ENCODE data around the gene MAPK4. TPM values are rescaled to one million over a fixed set of nuclear protein-coding genes. Genes with fewer than 3 reads are reported as not detected.

The MAPK4 gene
- total and polyA plus RNA-seq, 7 donors = 0.60 to 16.1 (median 8.8) TPM; not detected in 1

DNA sequence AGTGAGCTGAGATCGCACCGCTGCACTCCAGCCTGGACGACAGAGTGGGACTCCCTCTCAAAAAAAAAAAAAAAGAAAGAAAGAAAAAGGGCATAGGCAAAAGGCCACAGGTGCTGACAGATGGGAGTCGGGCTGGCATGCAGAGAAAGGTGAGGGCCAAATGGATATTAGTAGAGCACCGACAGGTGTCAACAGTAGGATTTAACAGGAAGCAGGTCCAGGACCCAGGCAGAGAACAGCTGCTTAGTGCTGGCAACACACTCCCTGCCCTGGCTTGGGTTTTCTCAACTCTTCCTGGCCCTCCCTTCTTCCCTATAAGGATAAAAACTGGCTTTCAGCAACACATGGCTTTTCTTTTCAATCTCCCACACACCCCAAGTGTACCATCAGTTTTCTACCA, 175.0 kb downstream of the MAPK4 start:
- H3K36me3 ChIP-seq = peaks cover 0 to 3% (median 0%) of the 10 kb centered on the region in 4 donors
- H3K4me1 ChIP-seq = no peaks in the 10 kb centered on the region
- no peak for DNase-seq
- 91 to 93% methylated on average over 5 of the region's 5 CpGs for WGBS, 2 donors
- intact Hi-C loops (cut with DNase I) = no loop called here
- no peak for TF ChIP-seq POLR2A (IDR thresholded peaks at IDR 0.05)
- no peak for TF ChIP-seq EP300 (IDR thresholded peaks at IDR 0.05)
- no peaks in the 10 kb centered on the region for H3K27me3 ChIP-seq
- no peak overlapping the region for H3K4me3 ChIP-seq
- H3K27ac ChIP-seq = no peak overlapping the region
- no peaks in the 10 kb centered on the region for H3K9me3 ChIP-seq

DNA sequence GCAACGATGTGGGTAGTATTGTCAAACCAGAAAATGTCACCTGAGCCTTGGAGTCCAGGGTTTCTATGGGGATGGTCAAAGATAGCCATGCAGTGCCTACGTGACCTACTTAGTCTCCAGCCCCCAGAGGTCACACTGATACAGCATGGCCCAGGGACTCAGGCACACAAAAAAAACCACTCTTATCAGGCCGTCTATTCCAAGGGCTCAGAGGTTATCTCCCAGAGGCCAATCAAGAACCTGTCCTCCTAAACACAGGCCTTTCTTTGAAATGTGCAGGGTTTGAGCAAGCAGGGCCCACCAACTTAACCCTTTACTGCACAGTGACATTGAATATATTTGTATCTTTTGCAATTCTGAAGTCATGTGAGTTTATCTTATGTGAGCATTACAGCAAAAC, 177.2 kb downstream of the MAPK4 start:
- DNase-seq = no peak
- Histone ChIP-seq H3K4me3 (no peak overlapping the region), H3K27ac (no peak overlapping the region), H3K4me1 (no peaks in the 10 kb centered on the region), H3K27me3 (no peaks in the 10 kb centered on the region), H3K36me3 (no peaks in the 10 kb centered on the region), H3K9me3 (no peaks in the 10 kb centered on the region)
- TF ChIP-seq EP300 (IDR thresholded peaks at IDR 0.05) (no peak), POLR2AphosphoS5 (IDR thresholded peaks at IDR 0.05) (no peak), POLR2A (IDR thresholded peaks at IDR 0.05) (no peak)
- TF ChIP-seq, protein P1, sequence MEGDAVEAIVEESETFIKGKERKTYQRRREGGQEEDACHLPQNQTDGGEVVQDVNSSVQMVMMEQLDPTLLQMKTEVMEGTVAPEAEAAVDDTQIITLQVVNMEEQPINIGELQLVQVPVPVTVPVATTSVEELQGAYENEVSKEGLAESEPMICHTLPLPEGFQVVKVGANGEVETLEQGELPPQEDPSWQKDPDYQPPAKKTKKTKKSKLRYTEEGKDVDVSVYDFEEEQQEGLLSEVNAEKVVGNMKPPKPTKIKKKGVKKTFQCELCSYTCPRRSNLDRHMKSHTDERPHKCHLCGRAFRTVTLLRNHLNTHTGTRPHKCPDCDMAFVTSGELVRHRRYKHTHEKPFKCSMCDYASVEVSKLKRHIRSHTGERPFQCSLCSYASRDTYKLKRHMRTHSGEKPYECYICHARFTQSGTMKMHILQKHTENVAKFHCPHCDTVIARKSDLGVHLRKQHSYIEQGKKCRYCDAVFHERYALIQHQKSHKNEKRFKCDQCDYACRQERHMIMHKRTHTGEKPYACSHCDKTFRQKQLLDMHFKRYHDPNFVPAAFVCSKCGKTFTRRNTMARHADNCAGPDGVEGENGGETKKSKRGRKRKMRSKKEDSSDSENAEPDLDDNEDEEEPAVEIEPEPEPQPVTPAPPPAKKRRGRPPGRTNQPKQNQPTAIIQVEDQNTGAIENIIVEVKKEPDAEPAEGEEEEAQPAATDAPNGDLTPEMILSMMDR (IDR thresholded peaks at IDR 0.05) = no peak
- intact Hi-C loops (cut with DNase I) = no loop called here
- 54 to 61% methylated on average over 3 of the region's 3 CpGs for WGBS, 2 donors

- TF ChIP-seq, protein P1 (IDR thresholded peaks at IDR 0.05) = no peak
- TF ChIP-seq POLR2A (IDR thresholded peaks at IDR 0.05) = no peak
- no peak for TF ChIP-seq POLR2AphosphoS5 (IDR thresholded peaks at IDR 0.05)
- TF ChIP-seq EP300 (IDR thresholded peaks at IDR 0.05) = no peak
- WGBS, 2 donors = 78 to 81% methylated on average over 7 of the region's 7 CpGs
Measured at GRCh38 chr18:50738098-50738757, 178.3 kb downstream of the MAPK4 start.

GRCh38 chr18:50742952-50743351, 183.1 kb downstream of the MAPK4 start:
- Histone ChIP-seq H3K9me3 (no peaks in the 10 kb centered on the region), H3K36me3 (no peaks in the 10 kb centered on the region), H3K4me3 (no peak overlapping the region), H3K27me3 (no peaks in the 10 kb centered on the region), H3K4me1 (no peaks in the 10 kb centered on the region), H3K27ac (no peak overlapping the region)
- intact Hi-C loops (cut with DNase I) = no loop called here
- TF ChIP-seq POLR2A (IDR thresholded peaks at IDR 0.05) (no peak), POLR2AphosphoS5 (IDR thresholded peaks at IDR 0.05) (no peak), EP300 (IDR thresholded peaks at IDR 0.05) (no peak)
- TF ChIP-seq, protein P1 (IDR thresholded peaks at IDR 0.05) = no peak
- DNase-seq = no peak

More at GRCh38 chr18:50738098-50738757, 178.3 kb downstream of the MAPK4 start:
- no peak overlapping the region for H3K4me3 ChIP-seq
- H3K36me3 ChIP-seq = no peaks in the 10 kb centered on the region
- H3K9me3 ChIP-seq = no peaks in the 10 kb centered on the region
- intact Hi-C loops (cut with DNase I) = no loop called here
- no peaks in the 10 kb centered on the region for H3K27me3 ChIP-seq
- H3K4me1 ChIP-seq = no peaks in the 10 kb centered on the region
- no peak overlapping the region for H3K27ac ChIP-seq
- DNase-seq = no peak

DNA sequence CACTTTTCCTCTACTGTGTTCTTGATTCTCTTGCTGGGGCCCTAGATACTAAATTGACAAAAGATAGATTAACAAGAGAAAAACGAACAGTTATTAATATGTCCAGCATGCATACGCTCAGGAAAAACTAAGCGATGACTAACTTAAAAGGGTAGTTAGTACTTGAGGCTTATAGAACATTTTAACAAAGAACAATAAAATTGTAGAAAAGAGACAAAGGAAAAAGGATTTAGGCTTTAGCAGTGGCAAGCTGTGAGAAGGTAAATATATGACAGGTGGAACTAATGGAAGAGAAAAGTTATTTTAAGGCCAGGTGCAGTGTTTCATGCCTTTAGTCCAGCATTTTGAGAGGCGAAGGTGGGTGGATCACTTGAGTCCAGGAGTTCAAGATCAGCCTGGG, 184.4 kb downstream of the MAPK4 start:
- H3K36me3 ChIP-seq = no peaks in the 10 kb centered on the region
- WGBS, 2 donors = 86 to 91% methylated on average over 4 of the region's 4 CpGs
- no peaks in the 10 kb centered on the region for H3K27me3 ChIP-seq
- H3K27ac ChIP-seq = no peak overlapping the region
- H3K9me3 ChIP-seq = no peaks in the 10 kb centered on the region
- DNase-seq = no peak
- no peak overlapping the region for H3K4me3 ChIP-seq
- no peaks in the 10 kb centered on the region for H3K4me1 ChIP-seq
- intact Hi-C loops (cut with DNase I) = no loop called here
- no peak for TF ChIP-seq POLR2A (IDR thresholded peaks at IDR 0.05)
- TF ChIP-seq EP300 (IDR thresholded peaks at IDR 0.05) = no peak
- no peak for TF ChIP-seq POLR2AphosphoS5 (IDR thresholded peaks at IDR 0.05)
- TF ChIP-seq, protein P1 (IDR thresholded peaks at IDR 0.05) = no peak

Data from sigmoid colon (tissue), 7 donors.